GM18520 (cell line): ENCODE data around the gene RYR3.

Source experiments
- ATAC-seq: cut with Tn5 transposase; IDR thresholded peaks from one replicate; pipeline ENCODE4 v1.9.1; 2021; ENCODE audit not compliant: unreplicated experiment

Gene RYR3

GRCh38 chr15:33317896-33318295 lies 7.1 kb downstream of the RYR3 start:
- no peak for ATAC-seq

GRCh38 chr15:33320017-33320416 lies 9.2 kb downstream of the RYR3 start:
- ATAC-seq, result no peak

GRCh38 chr15:33322091-33322490 lies 11.3 kb downstream of the RYR3 start:
- ATAC-seq, result no peak

GRCh38 chr15:33324609-33325008 lies 13.8 kb downstream of the RYR3 start:
- no peak for ATAC-seq

- ATAC-seq, result no peak
Observed at GRCh38 chr15:33326908-33327307, 16.1 kb downstream of the RYR3 start.

- no peak for ATAC-seq
Observed at GRCh38 chr15:33328106-33328505, 17.3 kb downstream of the RYR3 start.

GRCh38 chr15:33329457-33329856 lies 18.7 kb downstream of the RYR3 start:
- no peak for ATAC-seq

- ATAC-seq, result no peak
Observed at GRCh38 chr15:33330931-33331330, 20.2 kb downstream of the RYR3 start.

- ATAC-seq, result no peak
Observed at GRCh38 chr15:33341953-33342352, 31.2 kb downstream of the RYR3 start.

GRCh38 chr15:33343275-33343674 lies 32.5 kb downstream of the RYR3 start:
- ATAC-seq, result no peak

GRCh38 chr15:33344111-33344510 lies 33.3 kb downstream of the RYR3 start:
- ATAC-seq, result no peak

GRCh38 chr15:33344530-33344929 lies 33.8 kb downstream of the RYR3 start:
- ATAC-seq, result no peak

- ATAC-seq, result no peak
Observed at GRCh38 chr15:33354411-33354810, 43.6 kb downstream of the RYR3 start.

GRCh38 chr15:33357845-33358244 lies 47.1 kb downstream of the RYR3 start:
- no peak for ATAC-seq

GRCh38 chr15:33358306-33358705 lies 47.5 kb downstream of the RYR3 start:
- ATAC-seq, result no peak

GRCh38 chr15:33360886-33361285 lies 50.1 kb downstream of the RYR3 start:
- ATAC-seq, result no peak

- ATAC-seq, result no peak
Observed at GRCh38 chr15:33369941-33370622, 59.3 kb downstream of the RYR3 start.

GRCh38 chr15:33370623-33371020 lies 59.9 kb downstream of the RYR3 start:
- no peak for ATAC-seq

GRCh38 chr15:33371159-33371558 lies 60.4 kb downstream of the RYR3 start:
- no peak for ATAC-seq

- no peak for ATAC-seq
Observed at GRCh38 chr15:33374226-33374914, 63.6 kb downstream of the RYR3 start.

- no peak for ATAC-seq
Observed at GRCh38 chr15:33375236-33375635, 64.5 kb downstream of the RYR3 start.

- no peak for ATAC-seq
Observed at GRCh38 chr15:33377204-33377603, 66.4 kb downstream of the RYR3 start.
